Loucy (cell line): Measurements from ENCODE around the gene LOXL1.

Experiments used
- H2AFZ ChIP-seq: fragments of 200-600 bp; sonication (generic); 2 replicates; pipeline ENCODE4 v1.6.0; 2016; ENCODE audit warnings: antibody characterized with exemption, mild to moderate bottlenecking, low read length, moderate library complexity
- H3F3A ChIP-seq: fragments of 200-600 bp; 2 replicates; pipeline ENCODE4 v1.6.0; 2016; ENCODE audit warnings: antibody characterized with exemption, low read depth, mild to moderate bottlenecking
- H3K27me3 ChIP-seq: fragments of 200-600 bp; sonication (generic); 2 replicates; pipeline ENCODE4 v1.6.1; 2014; ENCODE audit warnings: low read length, mild to moderate bottlenecking; ENCODE audit not compliant: insufficient read depth, poor library complexity, severe bottlenecking
- H3K36me3 ChIP-seq: fragments of 200-600 bp; sonication (generic); 2 replicates; pipeline ENCODE4 v1.6.1; 2016; ENCODE audit warnings: low read length; ENCODE audit not compliant: insufficient read depth
- H3K4me1 ChIP-seq: fragments of 200-600 bp; sonication (generic); 2 replicates; pipeline ENCODE4 v1.5.1; 2014; ENCODE audit warnings: low read length, mild to moderate bottlenecking; ENCODE audit not compliant: insufficient read depth, poor library complexity, severe bottlenecking
- H3K4me2 ChIP-seq: fragments of 200-600 bp; sonication (generic); 2 replicates; pipeline ENCODE4 v1.6.0; 2014; ENCODE audit warnings: antibody characterized with exemption, low read length, low read depth, mild to moderate bottlenecking; ENCODE audit not compliant: poor library complexity, severe bottlenecking
- H3K4me3 ChIP-seq: fragments of 200-600 bp; sonication (generic); 2 replicates; pipeline ENCODE4 v1.5.1; 2014; ENCODE audit warnings: low read length, mild to moderate bottlenecking, mixed read lengths; ENCODE audit not compliant: poor library complexity, severe bottlenecking
- H3K79me2 ChIP-seq: fragments of 200-600 bp; sonication (generic); 2 replicates; pipeline ENCODE4 v1.6.1; 2014; ENCODE audit warnings: low read length; ENCODE audit not compliant: insufficient read depth
- H3K9ac ChIP-seq: fragments of 200-600 bp; sonication (generic); 2 replicates; pipeline ENCODE4 v1.6.0; 2014; ENCODE audit warnings: mild to moderate bottlenecking, low read depth, low read length, moderate library complexity; ENCODE audit not compliant: poor library complexity, severe bottlenecking
- H3K9me2 ChIP-seq: fragments of 200-600 bp; sonication (generic); replicated peaks from 2 replicates; pipeline ENCODE4 v1.6.1; 2016; ENCODE audit warnings: low read depth, low read length, mixed read lengths
- H3K9me3 ChIP-seq: fragments of 200-600 bp; sonication (generic); 2 replicates; pipeline ENCODE4 v1.6.1; 2014; ENCODE audit warnings: mild to moderate bottlenecking, antibody characterized with exemption, low read length, low read depth; ENCODE audit not compliant: insufficient read depth
- H4K20me1 ChIP-seq: fragments of 200-600 bp; sonication (generic); 2 replicates; pipeline ENCODE4 v1.6.0; 2014; ENCODE audit warnings: antibody characterized with exemption, low read length, mild to moderate bottlenecking; ENCODE audit not compliant: insufficient read depth, poor library complexity, severe bottlenecking
- CTCF ChIP-seq: fragments of 200-600 bp; sonication (generic); conservative IDR thresholded peaks from 2 replicates; pipeline ENCODE4 v1.5.1; 2014; ENCODE audit warnings: mild to moderate bottlenecking, antibody characterized with exemption, low read length
- EZH2phosphoT487 ChIP-seq: fragments of 200-600 bp; IDR thresholded peaks from 2 replicates; pipeline ENCODE4 v1.6.1; 2018; ENCODE audit warnings: antibody characterized with exemption, mild to moderate bottlenecking, moderate library complexity, borderline replicate concordance

The LOXL1 gene

GRCh38 chr15:73942751-73943270 lies 16.5 kb downstream of the LOXL1 start:
- H3K36me3 ChIP-seq: no peaks in the 10 kb centered on the region
- H2AFZ ChIP-seq: no peak overlapping the region
- H3K79me2 ChIP-seq: no peaks in the 10 kb centered on the region
- no peaks in the 10 kb centered on the region for H3K27me3 ChIP-seq
- no peak overlapping the region for H3K4me2 ChIP-seq
- no peaks in the 10 kb centered on the region for H3K9me2 ChIP-seq
- H3K9ac ChIP-seq: peak overlapping the region; percentile 22
- H3K4me1 ChIP-seq: peaks cover 52% of the 10 kb centered on the region
- no peak for TF ChIP-seq EZH2phosphoT487
- TF ChIP-seq CTCF: no peak
- no peak overlapping the region for H3K4me3 ChIP-seq
- no peaks in the 10 kb centered on the region for H3K9me3 ChIP-seq
- H3F3A ChIP-seq: no peaks in the 10 kb centered on the region
- H4K20me1 ChIP-seq: no peaks in the 10 kb centered on the region

- H3K36me3 ChIP-seq: no peaks in the 10 kb centered on the region
- H2AFZ ChIP-seq: no peak overlapping the region
- no peaks in the 10 kb centered on the region for H3K9me3 ChIP-seq
- H3F3A ChIP-seq: no peaks in the 10 kb centered on the region
- no peaks in the 10 kb centered on the region for H3K27me3 ChIP-seq
- H3K9me2 ChIP-seq: no peaks in the 10 kb centered on the region
- no peaks in the 10 kb centered on the region for H4K20me1 ChIP-seq
- H3K4me2 ChIP-seq: no peak overlapping the region
- no peaks in the 10 kb centered on the region for H3K79me2 ChIP-seq
- peak overlapping the region; percentile 5 for H3K9ac ChIP-seq
- TF ChIP-seq CTCF: no peak
- TF ChIP-seq EZH2phosphoT487: no peak
- no peak overlapping the region for H3K4me3 ChIP-seq
- H3K4me1 ChIP-seq: peaks cover 52% of the 10 kb centered on the region
Measured at GRCh38 chr15:73944161-73945129, 18.2 kb downstream of the LOXL1 start.

GRCh38 chr15:73945130-73945508 lies 18.9 kb downstream of the LOXL1 start:
- H3K36me3 ChIP-seq: no peaks in the 10 kb centered on the region
- H3F3A ChIP-seq: no peaks in the 10 kb centered on the region
- H3K9me2 ChIP-seq: no peaks in the 10 kb centered on the region
- H3K4me2 ChIP-seq: no peak overlapping the region
- no peak overlapping the region for H3K4me3 ChIP-seq
- no peaks in the 10 kb centered on the region for H3K79me2 ChIP-seq
- H4K20me1 ChIP-seq: no peaks in the 10 kb centered on the region
- peaks cover 49% of the 10 kb centered on the region for H3K4me1 ChIP-seq
- no peaks in the 10 kb centered on the region for H3K9me3 ChIP-seq
- peak overlapping the region; percentile 5 for H3K9ac ChIP-seq
- TF ChIP-seq EZH2phosphoT487 (no peak), CTCF (no peak)
- H3K27me3 ChIP-seq: no peaks in the 10 kb centered on the region
- H2AFZ ChIP-seq: no peak overlapping the region
